Body of pancreas (tissue), 4 donors: ENCODE measurements around the gene CAVIN1. TPM values are rescaled to one million over a fixed set of nuclear protein-coding genes. Genes with fewer than 3 reads are reported as not detected.

Experiments used
- ATAC-seq: fragments of 150-250 bp; one replicate; pipeline ENCODE4 v1.9.1; 2016
- DNase-seq, 4 donors: peaks; one replicate each; pipeline ENCODE4 v3.0.0-alpha.2; 2019
- H3K27ac ChIP-seq, 4 donors: fragments of 200-600 bp; sonication (generic); 1 replicate in 3 of 4; 2 replicates in 1 of 4; pipeline versions ENCODE4 v1.5.1 to v1.6.1; 2016 to 2019; ENCODE audit warnings: mild to moderate bottlenecking in 1 of 4, mixed read lengths in 1 of 4, moderate library complexity in 1 of 4
- H3K27me3 ChIP-seq, 2 donors: fragments of 200-600 bp; sonication (generic); one replicate each; pipeline ENCODE4 v1.6.0; 2016; ENCODE audit warnings: mild to moderate bottlenecking in 1 of 2
- H3K36me3 ChIP-seq, 2 donors: fragments of 200-600 bp; sonication (generic); replicated peaks in 1 of 2; 2 replicates each; pipeline ENCODE4 v1.5.1; 2016; ENCODE audit warnings: low read depth in 2 of 2; ENCODE audit not compliant: insufficient read depth in 1 of 2
- H3K4me1 ChIP-seq: fragments of 200-600 bp; sonication (generic); one replicate; pipeline ENCODE4 v1.6.0; 2016
- H3K4me3 ChIP-seq, 2 donors: fragments of 200-600 bp; sonication (generic); 1 replicate in 1 of 2; 2 replicates in 1 of 2; pipeline ENCODE4 v1.5.1; 2016 to 2019
- H3K9me3 ChIP-seq, 3 donors: fragments of 200-600 bp; sonication (generic); 1 replicate in 2 of 3; 2 replicates in 1 of 3; pipeline ENCODE4 v1.5.1; 2016
- POLR2A ChIP-seq, 3 donors: fragments of 450-650 bp; IDR thresholded peaks; one replicate each; pipeline ENCODE4 v1.6.1; 2016; ENCODE audit warnings: antibody characterized with exemption in 3 of 3, mild to moderate bottlenecking in 2 of 3
- whole genome bisulfite sequencing, 2 donors: methylation state at CpG; one replicate each; pipeline ENCODE4 v1.1.5; 2017; 5-methylcytosine and 5-hydroxymethylcytosine counted together
- intact Hi-C: fragments of 100-400 bp; cut with DNase I; formaldehyde crosslinking; loops from one replicate; pipeline ENCODE4 v1.15.1; 2023
- total RNA-seq, 2 donors: library from RNA; depleted of rRNA; stranded (reverse); fragments of >200 nt; gene quantifications; one replicate each; pipeline ENCODE4 v1.1.0, GENCODE V29; 2016
- TF ChIP-seq, protein P1 (sequence below), 7 experiments: fragments of 450-650 bp in 4 of 7; fragments of 200-600 bp in 3 of 7; sonication (generic) in 3 of 7; IDR thresholded peaks; one replicate each; pipeline ENCODE4 v1.5.1; 2016 to 2019; ENCODE audit warnings: antibody characterized with exemption in 7 of 7

Gene CAVIN1
- total RNA-seq, 2 donors from 2014 or later, result 63.3 to 75.8 TPM

- intact Hi-C loops, result loop anchor here (5.0 kb wide), 1 partner anchor 87 kb away; no protein-coding TSS in a partner anchor
- Histone ChIP-seq H3K27me3 (no peaks in the 10 kb centered on the region), H3K9me3 (no peaks in the 10 kb centered on the region), H3K27ac (peak overlapping the region in 3 of 4 donors; percentile 19 to 55 (median 21)), H3K36me3 (no peaks in the 10 kb centered on the region), H3K4me3 (no peak overlapping the region), H3K4me1 (peaks cover 22% of the 10 kb centered on the region)
- DNase-seq (peak in 3 of 4 donors; percentile 36 to 48 (median 40)), ATAC-seq (peak; percentile 15)
- TF ChIP-seq, protein P1, sequence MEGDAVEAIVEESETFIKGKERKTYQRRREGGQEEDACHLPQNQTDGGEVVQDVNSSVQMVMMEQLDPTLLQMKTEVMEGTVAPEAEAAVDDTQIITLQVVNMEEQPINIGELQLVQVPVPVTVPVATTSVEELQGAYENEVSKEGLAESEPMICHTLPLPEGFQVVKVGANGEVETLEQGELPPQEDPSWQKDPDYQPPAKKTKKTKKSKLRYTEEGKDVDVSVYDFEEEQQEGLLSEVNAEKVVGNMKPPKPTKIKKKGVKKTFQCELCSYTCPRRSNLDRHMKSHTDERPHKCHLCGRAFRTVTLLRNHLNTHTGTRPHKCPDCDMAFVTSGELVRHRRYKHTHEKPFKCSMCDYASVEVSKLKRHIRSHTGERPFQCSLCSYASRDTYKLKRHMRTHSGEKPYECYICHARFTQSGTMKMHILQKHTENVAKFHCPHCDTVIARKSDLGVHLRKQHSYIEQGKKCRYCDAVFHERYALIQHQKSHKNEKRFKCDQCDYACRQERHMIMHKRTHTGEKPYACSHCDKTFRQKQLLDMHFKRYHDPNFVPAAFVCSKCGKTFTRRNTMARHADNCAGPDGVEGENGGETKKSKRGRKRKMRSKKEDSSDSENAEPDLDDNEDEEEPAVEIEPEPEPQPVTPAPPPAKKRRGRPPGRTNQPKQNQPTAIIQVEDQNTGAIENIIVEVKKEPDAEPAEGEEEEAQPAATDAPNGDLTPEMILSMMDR (IDR thresholded peaks at IDR 0.05), result no peak
- no peak for TF ChIP-seq POLR2A (IDR thresholded peaks at IDR 0.05)
- 48 to 65% methylated on average over 4 to 5 of the region's 5 CpGs for WGBS, 2 donors
Measured at GRCh38 chr17:42409523-42410318, 13.3 kb downstream of the CAVIN1 start.

GRCh38 chr17:42408061-42408460, 15.0 kb downstream of the CAVIN1 start:
- Histone ChIP-seq H3K4me3 (no peak overlapping the region), H3K27ac (peak overlapping the region in 1 of 4 donors; percentile 37), H3K27me3 (no peaks in the 10 kb centered on the region), H3K36me3 (peaks cover 0 to 2% of the 10 kb centered on the region in 2 donors), H3K4me1 (peaks cover 22% of the 10 kb centered on the region), H3K9me3 (no peaks in the 10 kb centered on the region)
- ATAC-seq, result no peak
- no peak for DNase-seq
- 88 to 94% methylated on average over 2 of the region's 2 CpGs for WGBS, 2 donors
- intact Hi-C loops, result loop anchor here (5.0 kb wide), 1 partner anchor 86 kb away; no protein-coding TSS in a partner anchor
- TF ChIP-seq, protein P1 (IDR thresholded peaks at IDR 0.05), result no peak
- TF ChIP-seq POLR2A (IDR thresholded peaks at IDR 0.05), result no peak

- no peaks in the 10 kb centered on the region for H3K27me3 ChIP-seq
- WGBS, 2 donors, result 12 to 36% methylated on average over 2 of the region's 2 CpGs
- ATAC-seq (peak; percentile 93), DNase-seq (peak; percentile 92 to 96 (median 96))
- peaks cover 0 to 2% of the 10 kb centered on the region in 2 donors for H3K36me3 ChIP-seq
- no peaks in the 10 kb centered on the region for H3K9me3 ChIP-seq
- H3K4me3 ChIP-seq, result no peak overlapping the region
- TF ChIP-seq POLR2A (IDR thresholded peaks at IDR 0.05), result no peak
- TF ChIP-seq, protein P1 (IDR thresholded peaks at IDR 0.05), result no peak
- intact Hi-C loops, result loop anchor here (5.0 kb wide), 1 partner anchor 85 kb away; no protein-coding TSS in a partner anchor
- H3K4me1 ChIP-seq, result peaks cover 22% of the 10 kb centered on the region
- peak overlapping the region in 3 of 4 donors; percentile 28 to 41 (median 37) for H3K27ac ChIP-seq
Measured at GRCh38 chr17:42407289-42407836, 15.7 kb downstream of the CAVIN1 start.

DNA sequence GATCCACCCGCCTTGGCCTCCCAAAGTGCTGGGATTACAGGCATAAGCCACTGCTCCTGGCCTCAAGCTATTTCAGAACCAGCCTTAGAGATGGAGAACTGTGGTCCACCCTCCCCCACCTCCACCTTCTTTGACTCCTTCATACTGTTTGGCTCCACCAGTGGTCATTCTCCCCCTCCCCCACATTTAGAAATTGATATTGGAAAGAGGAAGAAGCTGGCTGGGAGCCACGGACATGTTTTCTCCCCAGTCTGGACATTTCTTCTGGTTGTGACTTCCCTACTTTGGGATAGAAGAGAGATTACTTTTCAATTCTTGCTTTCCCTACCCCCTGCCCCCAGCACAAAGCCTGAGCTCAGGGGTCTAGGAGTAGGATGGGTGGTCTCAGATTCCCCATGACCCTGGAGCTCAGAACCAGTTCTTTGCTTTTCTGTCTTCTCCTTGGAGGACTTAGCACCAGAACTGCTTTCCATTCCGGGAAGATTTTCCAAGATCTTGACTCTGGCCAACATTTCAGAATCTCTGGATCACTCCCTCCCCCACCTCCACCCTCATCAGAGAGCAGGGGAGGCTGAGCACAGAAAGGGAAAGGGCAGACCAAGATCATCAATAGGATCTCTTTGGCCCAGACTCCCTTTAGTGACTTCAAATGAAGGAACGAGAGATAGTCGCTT, 16.3 kb downstream of the CAVIN1 start:
- ATAC-seq (no peak), DNase-seq (no peak)
- peaks cover 22% of the 10 kb centered on the region for H3K4me1 ChIP-seq
- intact Hi-C loops, result loop anchor here (5.0 kb wide), 1 partner anchor 84 kb away; no protein-coding TSS in a partner anchor
- H3K27ac ChIP-seq, result peak overlapping the region in 3 of 4 donors; percentile 24 to 41 (median 28)
- WGBS, 2 donors, result 55 to 59% methylated on average over 5 of the region's 5 CpGs
- peaks cover 0 to 2% of the 10 kb centered on the region in 2 donors for H3K36me3 ChIP-seq
- no peaks in the 10 kb centered on the region for H3K27me3 ChIP-seq
- TF ChIP-seq, protein P1 (IDR thresholded peaks at IDR 0.05), result no peak
- no peak for TF ChIP-seq POLR2A (IDR thresholded peaks at IDR 0.05)
- no peak overlapping the region for H3K4me3 ChIP-seq
- no peaks in the 10 kb centered on the region for H3K9me3 ChIP-seq
